ENCODE measurements around the gene MB.

The MB gene

DNA sequence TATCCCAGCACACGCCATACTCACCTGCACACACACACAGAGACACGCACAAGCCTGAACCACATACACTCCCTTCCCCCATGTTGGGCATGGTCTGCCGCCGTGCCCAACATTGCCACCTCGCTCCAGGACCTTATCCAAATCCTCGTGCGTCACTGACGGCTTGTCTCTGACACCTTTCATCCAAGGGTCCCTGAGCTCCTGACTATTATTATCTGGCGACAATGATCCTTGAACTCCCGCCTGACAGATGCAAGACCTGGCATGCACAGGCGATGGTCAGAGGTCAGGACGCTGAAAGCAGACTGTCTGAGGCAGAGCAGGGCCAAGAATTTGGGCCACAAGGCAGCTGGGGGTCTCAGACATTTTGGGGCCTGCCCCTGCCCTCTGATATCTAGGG, 4.2 kb downstream of the MB start:
- no peak for DNase-seq

GRCh38 chr22:35611891-35612576, 5.1 kb downstream of the MB start:
- no peak for DNase-seq

GRCh38 chr22:35611200-35611890, 5.8 kb downstream of the MB start:
- no peak for DNase-seq

DNA sequence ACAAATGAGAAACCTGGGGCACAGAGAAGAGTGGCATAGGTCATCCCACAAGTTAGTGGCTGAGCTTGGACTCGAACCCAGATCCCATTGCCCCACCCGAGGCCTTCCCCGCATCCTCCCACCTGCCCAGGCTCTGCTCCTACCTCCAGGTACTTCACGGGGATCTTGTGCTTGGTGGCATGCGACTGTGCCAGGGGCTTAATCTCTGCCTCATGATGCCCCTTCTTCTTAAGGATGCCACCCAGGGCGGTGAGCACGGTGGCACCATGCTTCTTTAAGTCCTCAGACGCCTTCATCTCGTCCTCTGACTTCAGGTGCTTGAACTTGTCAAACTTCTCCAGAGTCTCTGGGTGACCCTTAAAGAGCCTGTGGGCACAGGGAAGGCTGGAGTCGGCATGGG, 6.4 kb downstream of the MB start:
- DNase-seq = no peak

- DNase-seq = no peak
Observed at GRCh38 chr22:35609761-35610160, 7.4 kb downstream of the MB start.

DNA sequence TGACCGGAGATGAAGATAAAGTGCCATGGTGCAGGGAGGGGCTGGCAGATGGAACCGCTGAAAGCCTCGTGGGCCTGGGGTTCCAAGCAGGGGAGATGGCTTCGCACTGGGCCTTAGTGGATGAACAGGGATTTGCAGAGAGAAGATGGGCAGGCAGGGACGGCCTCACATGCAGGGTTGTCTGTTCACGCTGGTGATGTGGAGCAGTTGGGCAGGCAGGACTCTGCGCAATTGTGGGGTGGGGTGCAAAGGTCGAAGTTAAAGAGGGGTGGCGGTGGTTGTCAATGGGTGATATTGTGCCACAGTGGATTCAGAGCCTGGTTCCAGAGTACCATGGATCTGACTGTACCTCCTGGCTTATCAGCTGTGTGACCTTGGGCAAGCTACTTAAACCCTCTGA, 7.9 kb downstream of the MB start:
- no peak for DNase-seq

GRCh38 chr22:35608088-35608487, 9.0 kb downstream of the MB start:
- DNase-seq = no peak

DNA sequence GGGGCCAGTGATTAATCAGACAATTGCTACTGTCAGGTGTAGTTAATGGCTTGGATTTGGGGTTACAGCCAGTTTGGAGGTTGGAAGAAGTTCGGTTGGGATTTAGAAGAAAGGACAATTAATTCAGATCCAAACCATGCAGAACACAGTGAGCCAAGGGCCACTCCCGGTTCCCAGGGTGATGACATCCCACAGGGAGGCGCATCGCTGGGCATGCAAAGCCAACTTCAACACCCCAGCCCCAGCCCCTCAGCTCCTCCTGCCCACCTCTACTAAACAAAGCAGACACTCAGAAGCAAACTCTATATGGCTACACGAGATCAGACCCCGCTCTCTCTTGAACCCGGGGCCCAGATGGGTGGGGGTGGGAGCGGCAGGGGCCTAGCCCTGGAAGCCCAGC, 10.2 kb downstream of the MB start:
- no peak for DNase-seq

DNA sequence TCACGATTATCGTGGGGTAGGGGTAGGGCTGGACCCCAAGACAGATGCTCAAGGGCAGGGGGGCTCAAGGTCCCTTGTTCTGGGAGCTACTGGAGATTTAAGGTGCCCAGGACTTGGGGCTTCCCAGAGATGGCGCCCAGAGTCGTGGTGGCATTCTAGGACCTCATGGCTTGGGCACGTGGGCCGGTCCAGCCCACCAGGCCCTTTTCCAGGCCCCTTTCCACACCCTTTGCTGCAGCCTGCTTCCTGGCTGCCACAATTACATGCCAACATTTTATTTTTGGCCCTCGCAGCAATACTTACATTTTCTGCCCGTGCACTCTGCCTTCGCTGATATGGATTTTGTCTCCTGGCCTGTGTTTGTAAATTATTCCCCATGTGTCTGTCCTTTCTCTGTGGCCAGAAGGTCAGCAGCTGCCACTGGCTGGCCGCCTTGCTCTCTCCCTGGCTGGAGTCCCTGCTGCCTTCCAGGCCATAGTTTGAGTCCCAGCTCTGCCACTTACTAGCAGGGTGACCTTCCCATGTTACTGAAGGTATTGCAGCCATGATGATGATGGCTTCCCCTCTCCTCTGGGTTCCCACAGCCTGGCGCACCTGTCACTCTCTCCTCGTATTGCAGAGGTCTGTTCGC, 11.2 kb downstream of the MB start:
- no peak for DNase-seq

GRCh38 chr22:35605369-35605680, 11.8 kb downstream of the MB start:
- DNase-seq = no peak

- no peak for DNase-seq
Observed at GRCh38 chr22:35604621-35605368, 12.3 kb downstream of the MB start.

GRCh38 chr22:35601743-35602615, 15.2 kb downstream of the MB start:
- no peak for DNase-seq

DNA sequence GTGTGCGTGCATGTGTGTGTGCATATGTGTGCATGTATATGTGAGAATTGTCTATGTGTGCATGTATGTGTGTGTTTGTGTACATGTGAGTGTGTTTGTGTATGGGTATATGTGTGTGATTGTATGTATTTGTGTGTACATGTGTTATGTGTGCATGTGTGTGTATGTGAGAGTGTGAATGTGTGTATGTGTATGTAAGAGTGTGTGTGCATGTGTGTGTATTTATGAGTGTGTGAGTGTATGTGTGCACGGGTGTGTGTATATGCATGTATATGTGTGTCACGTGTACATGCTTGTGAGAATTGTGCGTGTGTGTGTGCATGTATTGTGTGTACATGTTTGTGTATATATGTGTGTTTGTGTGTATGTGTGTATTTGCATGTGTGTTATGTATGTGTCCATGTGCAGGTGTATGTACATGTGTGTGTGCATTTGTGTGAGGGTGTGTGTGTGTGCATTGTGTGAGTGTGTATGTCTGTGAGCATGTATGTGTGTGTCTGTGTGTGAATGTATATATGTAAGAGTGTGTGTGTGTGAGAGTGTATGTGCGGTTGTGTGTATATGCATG, 16.0 kb downstream of the MB start:
- no peak for DNase-seq

- no peak for DNase-seq
Observed at GRCh38 chr22:35600476-35600875, 16.7 kb downstream of the MB start.

DNA sequence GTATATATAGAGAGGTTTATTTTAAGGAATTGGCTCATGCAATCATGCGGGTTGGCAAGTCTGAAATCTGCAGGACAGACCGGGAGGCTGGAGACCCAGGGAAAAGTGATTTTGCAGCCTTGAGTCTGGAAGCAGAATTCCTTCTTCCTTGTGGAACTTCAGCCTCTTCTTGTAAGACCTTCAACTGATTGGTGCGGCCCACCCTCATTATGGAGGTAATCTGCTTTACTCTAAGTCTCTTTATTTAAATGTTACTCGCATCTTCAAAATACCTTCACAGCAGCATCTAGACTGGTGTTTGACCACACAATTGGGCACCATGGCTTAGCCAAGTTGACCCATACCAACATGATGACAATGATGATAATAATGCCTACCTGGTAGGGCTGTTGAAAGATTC, 17.8 kb downstream of the MB start:
- no peak for DNase-seq

DNA sequence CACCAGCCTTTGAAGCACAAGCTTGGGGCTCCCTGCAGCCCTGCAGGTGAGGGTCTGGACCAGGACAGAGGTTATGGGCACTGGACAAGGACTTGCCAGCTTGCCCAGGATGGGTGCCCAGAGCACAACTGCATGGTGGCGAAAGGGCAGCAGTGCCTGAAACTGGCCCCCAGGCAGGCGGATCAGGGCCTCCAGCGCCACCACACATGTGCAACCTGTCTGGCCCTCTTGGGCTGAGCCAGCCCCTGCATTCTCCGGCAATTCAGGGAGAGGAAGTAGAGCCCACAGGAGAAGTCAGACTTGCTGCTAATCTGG, 18.8 kb downstream of the MB start:
- no peak for DNase-seq

GRCh38 chr22:35597692-35598395, 19.3 kb downstream of the MB start:
- no peak for DNase-seq

DNA sequence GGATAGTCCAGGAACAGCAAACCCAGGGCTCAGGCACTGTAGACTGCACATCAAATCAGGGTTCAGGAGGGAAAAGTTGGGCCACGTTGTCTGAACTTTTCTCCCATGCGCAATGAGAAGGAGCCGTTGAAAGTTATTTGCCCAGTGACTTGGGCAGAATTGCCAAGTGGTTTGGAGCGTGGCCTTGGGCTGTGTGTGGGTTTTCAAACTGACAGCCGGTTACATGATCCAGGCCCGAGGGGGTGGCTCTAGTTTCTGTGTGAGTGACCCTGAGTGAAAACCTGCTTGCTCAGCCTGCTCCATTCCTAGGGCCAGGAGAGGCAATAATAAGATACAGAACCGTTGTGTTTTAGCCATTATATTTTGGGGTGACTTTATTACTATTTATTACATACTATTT, 20.3 kb downstream of the MB start:
- no peak for DNase-seq

- DNase-seq = no peak
Observed at GRCh38 chr22:35594686-35595085, 22.4 kb downstream of the MB start.

DNA sequence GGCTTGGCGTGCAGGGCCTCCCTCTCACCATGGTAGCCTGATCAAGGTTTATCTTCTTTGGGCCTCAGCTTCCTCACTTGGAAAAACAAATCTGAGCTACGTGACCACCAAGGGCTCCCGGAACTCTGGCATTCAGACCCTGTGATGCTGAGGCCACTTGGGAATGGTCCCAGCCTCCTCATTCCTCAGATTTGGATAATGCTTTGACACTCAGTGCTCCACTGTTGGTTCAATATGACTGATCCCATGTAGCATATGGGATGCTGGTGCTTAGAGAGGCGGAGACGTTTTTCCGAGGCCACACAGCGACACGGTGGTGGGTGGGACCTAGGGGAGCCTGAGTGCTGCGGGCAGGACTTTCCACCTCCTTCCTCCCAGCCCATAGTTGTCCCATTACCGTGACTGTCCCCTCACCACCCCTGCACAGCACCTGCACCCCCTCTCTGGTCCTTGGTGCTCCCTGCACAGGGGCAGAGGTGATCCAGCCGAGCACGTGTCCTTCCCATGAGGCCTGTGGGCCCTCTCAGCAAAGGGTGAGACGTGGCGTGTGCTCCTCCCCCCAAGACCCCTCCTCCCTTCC, 23.1 kb downstream of the MB start:
- no peak for DNase-seq

DNA sequence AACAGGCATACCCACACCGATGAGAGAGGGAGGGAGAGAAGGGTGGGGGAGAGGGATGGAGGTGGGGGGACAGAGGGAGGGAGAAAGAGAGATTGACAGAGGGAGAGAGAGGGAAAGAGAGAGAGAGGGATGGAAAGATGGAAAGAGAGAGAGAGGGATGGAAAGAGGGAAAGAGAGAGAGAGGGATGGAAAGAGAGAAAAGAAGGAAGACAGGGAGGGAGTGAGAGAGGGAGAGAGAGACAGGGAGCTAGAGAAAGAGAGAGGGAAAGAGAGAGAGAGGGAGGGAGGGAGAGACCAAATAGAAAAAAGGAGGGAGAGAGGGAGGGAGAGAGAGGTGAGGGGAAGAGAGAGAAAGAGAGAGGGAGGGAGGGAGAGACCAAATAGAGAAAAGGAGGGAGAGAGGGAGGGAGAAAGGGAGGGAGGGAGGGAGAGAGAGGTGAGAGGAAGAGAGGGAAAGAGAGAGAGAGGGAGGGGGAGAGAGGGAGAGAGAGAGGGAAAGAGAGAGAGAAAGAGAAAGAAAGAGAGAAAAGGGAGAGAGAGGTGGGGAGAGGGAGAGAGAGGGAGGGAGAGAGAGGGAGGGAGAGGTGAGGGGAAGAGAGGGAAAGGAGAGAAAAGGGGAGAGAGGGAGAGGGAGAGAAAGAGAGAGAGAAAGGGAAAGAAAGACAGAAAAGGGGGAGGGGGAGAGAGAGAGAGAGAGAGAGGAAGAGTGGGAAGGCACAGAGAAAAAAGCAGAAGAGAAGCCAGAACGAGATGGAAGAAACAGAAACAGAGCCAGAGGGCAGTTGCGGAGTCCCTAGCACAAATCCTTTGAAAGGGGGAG, 23.8 kb downstream of the MB start:
- no peak for DNase-seq
